ENCODE results near the gene ATP5MK.
A peak's percentile ranks its signal among the peaks of the same experiment; 100 is the strongest.

The ATP5MK gene, protein sequence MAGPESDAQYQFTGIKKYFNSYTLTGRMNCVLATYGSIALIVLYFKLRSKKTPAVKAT
- 18.6 to 29.9 (median 19.8) reads per million in 3 donors for total RNA-seq

DNA sequence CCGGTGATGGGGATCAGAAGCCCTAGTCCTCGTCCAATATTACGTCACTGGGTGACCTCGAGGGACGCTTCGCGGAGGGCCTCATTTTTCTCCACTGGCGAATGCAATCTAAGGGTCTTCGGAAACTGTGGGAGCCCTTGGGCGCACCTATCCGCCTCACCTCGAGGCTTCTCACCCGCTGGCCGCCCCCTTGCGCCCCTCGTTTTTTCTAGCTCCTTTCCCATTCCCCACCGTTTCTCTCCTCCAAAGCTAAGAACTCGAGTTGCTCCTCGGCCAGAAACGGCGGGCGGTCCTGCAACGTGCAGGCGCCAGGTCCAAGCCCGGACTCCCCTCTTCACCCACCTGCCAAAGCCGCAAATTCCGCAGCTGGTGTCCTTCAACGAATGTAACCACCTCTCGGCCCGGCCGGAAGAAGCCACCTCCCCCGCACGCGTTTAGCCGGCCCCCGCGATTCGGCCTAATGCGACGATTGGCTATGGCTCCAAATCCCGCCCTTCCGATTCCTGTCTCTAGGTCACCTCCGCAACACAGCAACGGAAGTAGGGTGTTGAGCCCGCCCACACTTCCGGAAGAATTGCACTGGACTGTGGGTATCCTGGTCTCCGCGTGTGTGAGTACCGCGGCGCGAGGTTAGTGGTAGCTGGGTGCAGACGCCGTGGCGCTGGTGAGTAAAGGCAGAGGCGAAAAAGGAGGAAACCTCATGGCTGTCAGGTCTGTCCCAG, at the start of gene ATP5MK, which contains the start of gene PDCD11:
Gene ATP5MK (minus strand): TSS at position 409 of the 722 bp plus-strand sequence. CDS start 4,018 bp downstream, outside the sequence.
Gene PDCD11 (plus strand): TSS at position 560 of the 722 bp plus-strand sequence. CDS start 1,801 bp downstream, outside the sequence.
- peak within 1 kb of the TSS; percentile 90 for H3K4me3 ChIP-seq (ENCODE audit: insufficient read depth, low read depth, low read length, poor library complexity, severe bottlenecking)
- H3K36me3 ChIP-seq (ENCODE audit: control insufficient read depth, insufficient read depth, low read length), result peaks cover 29% of the 10 kb centered on the region
- no peaks in the 10 kb centered on the region for H3K27me3 ChIP-seq (replicated peaks; ENCODE audit: control insufficient read depth, insufficient read depth, low read length, poor library complexity, severe bottlenecking)
- H3K9me3 ChIP-seq (ENCODE audit: control insufficient read depth, low read length), result no peaks in the 10 kb centered on the region
- peaks cover 23% of the 10 kb centered on the region for H3K4me1 ChIP-seq (ENCODE audit: control insufficient read depth, insufficient read depth, low read length, poor library complexity, severe bottlenecking)
- H3K27ac ChIP-seq (ENCODE audit: insufficient read depth, low read length, poor library complexity, severe bottlenecking), result peak within 1 kb of the TSS; percentile 72
- DNase-seq, result peak; percentile 87 to 93 (median 93)

DNA sequence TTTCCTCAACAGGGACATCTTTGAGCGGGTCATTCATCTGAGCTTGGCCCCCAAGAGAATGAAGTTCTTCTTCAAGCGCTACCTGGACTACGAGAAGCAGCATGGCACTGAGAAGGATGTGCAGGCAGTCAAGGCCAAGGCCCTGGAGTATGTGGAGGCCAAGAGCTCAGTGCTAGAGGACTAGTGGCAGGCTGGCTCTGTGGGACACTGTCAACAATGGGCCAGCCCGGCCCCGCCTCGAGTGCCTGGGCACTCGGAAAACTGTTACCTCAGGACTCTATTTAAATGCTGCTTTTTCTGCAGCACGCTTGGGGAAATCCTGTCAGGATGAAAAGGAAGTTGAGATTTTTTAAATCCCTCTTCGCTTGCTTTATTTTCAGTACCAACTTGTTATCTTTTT, 49.1 kb upstream of the ATP5MK start:
- H3K27ac ChIP-seq (ENCODE audit: insufficient read depth, low read length, poor library complexity, severe bottlenecking), result no peak overlapping the region
- H3K36me3 ChIP-seq (ENCODE audit: control insufficient read depth, insufficient read depth, low read length), result peaks cover 81% of the 10 kb centered on the region
- H3K27me3 ChIP-seq (replicated peaks; ENCODE audit: control insufficient read depth, insufficient read depth, low read length, poor library complexity, severe bottlenecking), result no peaks in the 10 kb centered on the region
- no peak for DNase-seq
- peaks cover 24% of the 10 kb centered on the region for H3K4me1 ChIP-seq (ENCODE audit: control insufficient read depth, insufficient read depth, low read length, poor library complexity, severe bottlenecking)
- H3K4me3 ChIP-seq (ENCODE audit: insufficient read depth, low read depth, low read length, poor library complexity, severe bottlenecking), result no peak overlapping the region
- H3K9me3 ChIP-seq (ENCODE audit: control insufficient read depth, low read length), result no peaks in the 10 kb centered on the region

DNA sequence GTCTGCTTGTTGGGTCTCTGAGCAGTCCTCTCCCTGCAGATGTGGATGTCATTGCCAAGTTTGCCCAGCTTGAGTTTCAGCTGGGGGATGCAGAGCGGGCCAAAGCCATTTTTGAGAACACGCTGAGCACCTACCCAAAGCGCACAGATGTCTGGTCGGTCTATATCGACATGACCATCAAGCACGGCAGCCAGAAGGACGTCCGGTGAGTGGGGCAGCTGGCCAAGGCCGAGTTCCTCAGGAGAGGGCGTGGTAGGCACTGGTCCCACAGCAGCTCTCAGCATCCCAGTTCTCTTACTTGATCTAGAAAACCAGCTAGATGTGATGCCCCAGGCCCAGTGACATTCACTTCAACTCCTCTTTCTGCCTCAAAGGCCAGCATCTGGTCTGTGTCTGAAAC, 48.2 kb upstream of the ATP5MK start:
- Histone ChIP-seq H3K4me3 (ENCODE audit: insufficient read depth, low read depth, low read length, poor library complexity, severe bottlenecking) (no peak overlapping the region), H3K27ac (ENCODE audit: insufficient read depth, low read length, poor library complexity, severe bottlenecking) (no peak overlapping the region), H3K36me3 (ENCODE audit: control insufficient read depth, insufficient read depth, low read length) (peaks cover 88% of the 10 kb centered on the region), H3K4me1 (ENCODE audit: control insufficient read depth, insufficient read depth, low read length, poor library complexity, severe bottlenecking) (peaks cover 16% of the 10 kb centered on the region), H3K27me3 (replicated peaks; ENCODE audit: control insufficient read depth, insufficient read depth, low read length, poor library complexity, severe bottlenecking) (no peaks in the 10 kb centered on the region), H3K9me3 (ENCODE audit: control insufficient read depth, low read length) (no peaks in the 10 kb centered on the region)
- DNase-seq, result no peak

DNA sequence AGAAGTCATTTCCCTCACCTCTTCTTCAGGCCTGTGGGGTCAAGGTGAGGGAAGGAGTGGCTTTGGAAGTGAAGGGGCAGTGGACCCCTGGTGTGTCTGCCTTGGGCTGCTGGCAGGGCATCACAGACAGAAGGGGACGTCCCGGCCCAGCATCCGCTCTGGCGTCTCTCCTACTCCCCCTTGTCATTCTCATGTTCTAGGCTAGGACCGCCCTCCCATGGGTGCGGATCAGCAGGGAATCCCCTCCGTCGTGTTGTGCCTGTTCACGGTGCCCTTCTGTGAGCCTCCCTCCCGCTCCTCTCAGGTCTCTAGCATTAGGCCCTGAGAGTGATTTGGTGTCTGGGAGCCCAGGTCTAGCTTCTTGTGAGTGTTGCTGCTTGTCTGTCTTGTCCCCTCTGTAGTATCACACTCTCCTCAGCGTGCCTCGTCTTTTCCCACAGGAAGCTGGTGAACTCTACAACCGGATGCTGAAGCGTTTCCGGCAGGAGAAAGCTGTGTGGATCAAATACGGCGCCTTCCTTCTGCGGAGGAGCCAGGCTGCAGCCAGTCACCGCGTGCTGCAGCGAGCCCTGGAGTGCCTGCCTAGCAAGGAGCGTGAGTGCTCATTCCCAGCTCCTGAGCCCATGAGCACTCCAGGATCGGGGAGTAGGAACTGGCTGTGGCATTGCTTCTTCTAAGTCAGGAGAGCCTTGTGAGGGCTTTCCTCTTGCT, 47.4 kb upstream of the ATP5MK start:
- Histone ChIP-seq H3K36me3 (ENCODE audit: control insufficient read depth, insufficient read depth, low read length) (peaks cover 85% of the 10 kb centered on the region), H3K27me3 (replicated peaks; ENCODE audit: control insufficient read depth, insufficient read depth, low read length, poor library complexity, severe bottlenecking) (no peaks in the 10 kb centered on the region), H3K9me3 (ENCODE audit: control insufficient read depth, low read length) (no peaks in the 10 kb centered on the region), H3K4me3 (ENCODE audit: insufficient read depth, low read depth, low read length, poor library complexity, severe bottlenecking) (no peak overlapping the region), H3K27ac (ENCODE audit: insufficient read depth, low read length, poor library complexity, severe bottlenecking) (no peak overlapping the region), H3K4me1 (ENCODE audit: control insufficient read depth, insufficient read depth, low read length, poor library complexity, severe bottlenecking) (peaks cover 7% of the 10 kb centered on the region)
- DNase-seq, result no peak

DNA sequence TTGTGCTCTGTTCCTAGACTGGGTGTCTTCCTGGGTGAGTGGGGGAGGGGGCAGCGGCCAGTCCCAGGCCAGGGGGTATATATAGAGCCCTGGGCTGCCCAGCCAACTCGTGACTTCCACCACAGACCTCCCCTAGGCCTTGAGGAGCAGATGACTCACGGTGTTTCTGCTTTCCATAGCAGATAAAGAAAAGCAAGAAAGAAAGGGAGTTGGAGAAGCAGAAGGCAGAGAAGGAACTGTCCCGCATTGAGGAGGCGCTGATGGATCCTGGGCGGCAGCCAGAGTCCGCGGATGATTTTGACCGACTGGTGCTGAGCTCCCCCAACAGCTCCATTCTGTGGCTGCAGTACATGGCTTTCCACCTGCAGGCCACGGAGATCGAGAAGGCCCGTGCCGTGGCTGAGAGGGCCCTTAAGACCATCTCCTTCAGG, 45.8 kb upstream of the ATP5MK start:
- DNase-seq, result no peak
- Histone ChIP-seq H3K4me3 (ENCODE audit: insufficient read depth, low read depth, low read length, poor library complexity, severe bottlenecking) (no peak overlapping the region), H3K36me3 (ENCODE audit: control insufficient read depth, insufficient read depth, low read length) (peaks cover 85% of the 10 kb centered on the region), H3K27me3 (replicated peaks; ENCODE audit: control insufficient read depth, insufficient read depth, low read length, poor library complexity, severe bottlenecking) (no peaks in the 10 kb centered on the region), H3K27ac (ENCODE audit: insufficient read depth, low read length, poor library complexity, severe bottlenecking) (no peak overlapping the region), H3K4me1 (ENCODE audit: control insufficient read depth, insufficient read depth, low read length, poor library complexity, severe bottlenecking) (peaks cover 7% of the 10 kb centered on the region), H3K9me3 (ENCODE audit: control insufficient read depth, low read length) (no peaks in the 10 kb centered on the region)

DNA sequence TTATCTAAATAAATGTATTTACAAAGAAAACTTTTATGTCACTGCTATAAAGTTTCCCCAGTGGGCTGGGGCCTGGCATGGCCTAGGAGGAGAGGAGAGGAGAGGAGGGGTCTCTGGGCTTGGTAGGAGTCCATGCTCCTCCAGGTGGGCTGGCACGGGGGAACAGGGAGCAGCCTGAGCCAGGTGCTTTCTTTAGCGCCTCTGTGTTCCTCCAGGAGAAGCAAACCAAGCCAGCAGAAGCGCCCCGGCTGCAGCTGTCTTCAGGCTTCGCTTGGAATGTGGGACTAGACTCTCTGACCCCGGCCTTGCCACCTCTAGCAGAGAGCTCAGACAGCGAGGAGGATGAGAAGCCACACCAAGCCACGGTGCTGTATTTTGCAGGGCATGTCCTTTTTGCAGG, 45.3 kb upstream of the ATP5MK start:
- peaks cover 82% of the 10 kb centered on the region for H3K36me3 ChIP-seq (ENCODE audit: control insufficient read depth, insufficient read depth, low read length)
- no peak for DNase-seq
- peaks cover 4% of the 10 kb centered on the region for H3K4me1 ChIP-seq (ENCODE audit: control insufficient read depth, insufficient read depth, low read length, poor library complexity, severe bottlenecking)
- H3K27me3 ChIP-seq (replicated peaks; ENCODE audit: control insufficient read depth, insufficient read depth, low read length, poor library complexity, severe bottlenecking), result no peaks in the 10 kb centered on the region
- H3K4me3 ChIP-seq (ENCODE audit: insufficient read depth, low read depth, low read length, poor library complexity, severe bottlenecking), result no peak overlapping the region
- H3K27ac ChIP-seq (ENCODE audit: insufficient read depth, low read length, poor library complexity, severe bottlenecking), result no peak overlapping the region
- H3K9me3 ChIP-seq (ENCODE audit: control insufficient read depth, low read length), result no peaks in the 10 kb centered on the region

DNA sequence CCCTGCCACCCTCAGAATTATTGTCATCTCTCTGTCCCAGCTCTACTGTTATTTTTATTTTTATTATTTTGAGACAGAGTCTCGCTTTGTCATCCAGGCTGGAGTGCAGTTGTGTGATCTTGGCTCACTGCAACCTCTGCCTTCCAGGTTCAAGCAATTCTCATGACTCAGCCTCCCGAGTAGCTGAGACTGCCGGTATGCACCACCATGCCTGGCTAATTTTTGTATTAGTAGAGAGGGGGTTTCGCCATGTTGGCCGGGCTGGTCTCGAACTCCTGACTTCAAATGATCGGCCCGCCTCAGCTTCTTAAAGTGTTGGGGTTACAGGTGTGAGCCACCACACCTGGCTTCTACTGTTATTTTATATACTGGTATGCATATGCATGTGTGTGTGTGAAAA, 44.9 kb upstream of the ATP5MK start:
- peaks cover 2% of the 10 kb centered on the region for H3K4me1 ChIP-seq (ENCODE audit: control insufficient read depth, insufficient read depth, low read length, poor library complexity, severe bottlenecking)
- no peak overlapping the region for H3K27ac ChIP-seq (ENCODE audit: insufficient read depth, low read length, poor library complexity, severe bottlenecking)
- H3K4me3 ChIP-seq (ENCODE audit: insufficient read depth, low read depth, low read length, poor library complexity, severe bottlenecking), result no peak overlapping the region
- no peaks in the 10 kb centered on the region for H3K27me3 ChIP-seq (replicated peaks; ENCODE audit: control insufficient read depth, insufficient read depth, low read length, poor library complexity, severe bottlenecking)
- peaks cover 82% of the 10 kb centered on the region for H3K36me3 ChIP-seq (ENCODE audit: control insufficient read depth, insufficient read depth, low read length)
- H3K9me3 ChIP-seq (ENCODE audit: control insufficient read depth, low read length), result no peaks in the 10 kb centered on the region
- DNase-seq, result no peak

DNA sequence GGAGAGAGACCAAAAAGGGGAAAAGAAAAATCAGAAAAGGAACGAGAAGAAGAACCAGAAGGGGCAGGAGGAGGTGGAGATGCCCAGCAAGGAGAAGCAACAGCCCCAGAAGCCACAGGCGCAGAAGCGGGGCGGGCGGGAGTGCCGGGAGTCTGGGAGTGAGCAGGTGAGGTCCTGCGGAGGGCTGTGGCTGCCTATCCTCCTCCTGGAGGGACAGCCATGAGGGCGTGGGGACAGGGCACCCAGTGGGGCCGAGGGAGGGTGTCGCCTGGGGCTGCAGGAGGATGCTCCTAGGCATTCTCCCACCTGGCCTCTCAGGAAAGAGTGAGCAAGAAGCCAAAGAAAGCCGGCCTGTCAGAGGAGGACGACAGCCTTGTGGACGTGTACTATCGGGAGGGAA, 44.1 kb upstream of the ATP5MK start:
- Histone ChIP-seq H3K27ac (ENCODE audit: insufficient read depth, low read length, poor library complexity, severe bottlenecking) (no peak overlapping the region), H3K4me3 (ENCODE audit: insufficient read depth, low read depth, low read length, poor library complexity, severe bottlenecking) (no peak overlapping the region), H3K9me3 (ENCODE audit: control insufficient read depth, low read length) (no peaks in the 10 kb centered on the region), H3K27me3 (replicated peaks; ENCODE audit: control insufficient read depth, insufficient read depth, low read length, poor library complexity, severe bottlenecking) (no peaks in the 10 kb centered on the region), H3K4me1 (ENCODE audit: control insufficient read depth, insufficient read depth, low read length, poor library complexity, severe bottlenecking) (peaks cover 2% of the 10 kb centered on the region), H3K36me3 (ENCODE audit: control insufficient read depth, insufficient read depth, low read length) (peaks cover 78% of the 10 kb centered on the region)
- DNase-seq, result no peak

DNA sequence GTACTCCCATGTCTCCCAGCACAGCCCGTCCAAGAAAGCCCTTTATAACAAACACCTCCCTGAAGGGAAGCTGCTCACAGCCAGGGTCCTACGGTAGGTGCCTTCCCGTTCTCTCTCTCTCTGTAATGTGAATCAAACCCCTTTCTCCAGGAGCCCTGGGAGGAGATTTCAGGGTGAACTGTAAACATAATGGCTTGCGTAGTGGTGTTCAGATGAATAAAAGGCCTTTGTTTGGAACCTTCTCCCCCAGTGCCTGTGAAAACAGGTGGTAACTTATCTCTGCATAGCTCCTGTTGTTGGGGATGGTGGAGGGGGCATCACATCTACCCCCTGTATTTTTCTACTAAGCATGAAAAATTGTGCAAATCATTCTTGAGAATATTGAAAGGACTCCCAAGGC, 43.5 kb upstream of the ATP5MK start:
- Histone ChIP-seq H3K36me3 (ENCODE audit: control insufficient read depth, insufficient read depth, low read length) (peaks cover 76% of the 10 kb centered on the region), H3K27me3 (replicated peaks; ENCODE audit: control insufficient read depth, insufficient read depth, low read length, poor library complexity, severe bottlenecking) (no peaks in the 10 kb centered on the region), H3K4me3 (ENCODE audit: insufficient read depth, low read depth, low read length, poor library complexity, severe bottlenecking) (no peak overlapping the region), H3K9me3 (ENCODE audit: control insufficient read depth, low read length) (no peaks in the 10 kb centered on the region), H3K4me1 (ENCODE audit: control insufficient read depth, insufficient read depth, low read length, poor library complexity, severe bottlenecking) (no peaks in the 10 kb centered on the region), H3K27ac (ENCODE audit: insufficient read depth, low read length, poor library complexity, severe bottlenecking) (no peak overlapping the region)
- DNase-seq, result no peak

DNA sequence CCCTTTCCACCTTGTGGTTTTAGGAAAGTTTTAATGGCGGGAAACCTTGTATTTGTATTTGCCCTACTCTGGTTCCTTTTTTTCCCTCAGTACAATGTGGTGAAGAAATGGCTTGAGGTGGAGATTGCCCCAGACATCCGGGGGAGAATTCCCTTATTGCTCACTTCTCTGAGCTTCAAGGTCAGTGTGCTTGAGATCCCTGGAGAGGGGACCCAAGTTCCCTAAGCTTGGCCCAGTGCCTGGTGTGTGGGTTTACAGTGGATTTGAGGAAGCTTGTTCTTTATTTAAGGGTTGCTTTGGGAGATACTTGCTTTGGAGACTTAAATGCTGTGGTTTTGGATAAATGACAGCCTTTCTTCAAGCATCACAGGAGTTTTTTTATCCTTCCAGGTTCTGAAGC, 37.6 kb upstream of the ATP5MK start:
- H3K27ac ChIP-seq (ENCODE audit: insufficient read depth, low read length, poor library complexity, severe bottlenecking), result no peak overlapping the region
- DNase-seq, result no peak
- H3K4me3 ChIP-seq (ENCODE audit: insufficient read depth, low read depth, low read length, poor library complexity, severe bottlenecking), result no peak overlapping the region
- no peaks in the 10 kb centered on the region for H3K9me3 ChIP-seq (ENCODE audit: control insufficient read depth, low read length)
- H3K4me1 ChIP-seq (ENCODE audit: control insufficient read depth, insufficient read depth, low read length, poor library complexity, severe bottlenecking), result peaks cover 13% of the 10 kb centered on the region
- H3K36me3 ChIP-seq (ENCODE audit: control insufficient read depth, insufficient read depth, low read length), result peaks cover 40% of the 10 kb centered on the region
- no peaks in the 10 kb centered on the region for H3K27me3 ChIP-seq (replicated peaks; ENCODE audit: control insufficient read depth, insufficient read depth, low read length, poor library complexity, severe bottlenecking)

All from effector memory CD4-positive, alpha-beta T cell (primary cell).